GM13977 (cell line): ENCODE measurements around the gene HMGN3.
"Not testable (repeated sequence)": the region's sequence is repeated elsewhere in the genome, so short reads cannot be mapped to it uniquely, and the experiment has no call there.

Experiments used
- DNase-seq: peaks from one replicate; pipeline ENCODE4 v3.0.0; 2012; ENCODE audit warnings: low spot score
- CTCF ChIP-seq: IDR thresholded peaks from 2 replicates; pipeline ENCODE4 v1.5.1; 2012; ENCODE audit warnings: mild to moderate bottlenecking, control low read depth; ENCODE audit not compliant: insufficient read depth; ENCODE audit errors: extremely low read depth, missing control alignments
- in situ Hi-C: fragments of 300-500 bp; cut with MboI; formaldehyde crosslinking; loops from one replicate; pipeline ENCODE4 v1.12.0; 2022; ENCODE audit warnings: low sequenced_read_pairs, low pct_unique_long_range_greater_than_20kb, mixed read lengths, inconsistent platforms; ENCODE audit not compliant: unreplicated experiment

The HMGN3 gene

DNA sequence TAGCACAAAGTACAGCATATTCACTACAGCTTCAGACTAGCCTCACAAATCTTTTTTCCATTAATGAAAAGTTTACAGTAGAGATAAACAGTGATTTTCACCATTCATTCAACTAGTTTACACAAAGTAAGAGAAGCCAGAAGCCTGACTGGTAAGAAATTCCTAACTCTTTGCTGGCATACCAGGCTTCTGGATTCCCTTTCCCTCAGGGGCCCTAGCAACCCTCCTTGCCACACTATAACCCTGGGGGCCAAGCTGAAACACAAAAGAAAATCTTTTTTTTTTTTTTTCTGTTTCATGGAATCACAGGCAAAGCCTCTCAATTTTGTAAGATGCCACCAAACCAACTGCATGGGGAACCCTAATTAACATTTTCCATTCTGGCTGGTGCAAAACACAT, 28.9 kb upstream of the HMGN3 start:
- in situ Hi-C loops, result no loop called here
- no peak for DNase-seq
- TF ChIP-seq CTCF, result no peak

GRCh38 chr6:79261666-79262065, 27.2 kb upstream of the HMGN3 start:
- no peak for TF ChIP-seq CTCF
- no peak for DNase-seq
- in situ Hi-C loops, result no loop called here

GRCh38 chr6:79260772-79261171, 26.3 kb upstream of the HMGN3 start:
- in situ Hi-C loops, result no loop called here
- TF ChIP-seq CTCF, result no peak
- no peak for DNase-seq

DNA sequence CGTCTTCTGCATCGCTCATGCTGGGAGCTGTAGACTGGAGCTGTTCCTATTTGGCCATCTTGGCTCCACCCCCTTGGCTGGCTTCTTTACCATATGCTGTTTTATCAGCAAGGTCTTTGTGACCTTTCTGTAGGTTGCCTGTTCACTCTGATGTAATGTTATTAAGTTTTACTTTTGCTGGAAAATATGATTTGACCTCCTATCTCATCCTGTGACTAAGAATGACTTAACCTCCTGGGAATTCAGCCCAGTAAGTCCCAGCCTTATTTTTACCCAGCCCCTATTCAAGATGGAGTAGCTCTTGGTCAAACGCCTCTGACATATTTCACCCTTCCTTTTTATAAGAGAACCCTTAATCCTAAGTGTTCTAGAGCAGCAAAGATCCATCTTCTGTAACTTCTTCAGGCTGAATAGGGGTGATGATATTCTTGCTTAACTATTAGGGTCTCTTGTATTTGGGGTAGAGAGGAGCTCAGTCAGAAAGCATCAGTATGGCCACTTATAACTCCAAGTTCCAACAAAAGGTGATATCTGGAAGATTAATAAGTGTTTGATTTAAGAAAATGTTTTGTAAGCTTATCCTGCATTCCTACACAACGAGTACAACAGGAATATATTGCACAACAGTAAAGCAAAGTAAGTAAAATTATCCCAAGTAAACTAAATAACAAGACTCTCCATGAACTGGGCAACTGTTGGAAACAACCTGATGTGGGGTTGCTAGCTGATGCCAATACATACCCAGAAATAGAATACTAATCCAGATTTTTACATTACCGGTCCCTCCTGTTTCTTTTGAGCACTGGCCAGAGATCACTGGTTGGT, 23.1 kb upstream of the HMGN3 start:
- TF ChIP-seq CTCF, result no peak
- in situ Hi-C loops, result no loop called here
- no peak for DNase-seq

DNA sequence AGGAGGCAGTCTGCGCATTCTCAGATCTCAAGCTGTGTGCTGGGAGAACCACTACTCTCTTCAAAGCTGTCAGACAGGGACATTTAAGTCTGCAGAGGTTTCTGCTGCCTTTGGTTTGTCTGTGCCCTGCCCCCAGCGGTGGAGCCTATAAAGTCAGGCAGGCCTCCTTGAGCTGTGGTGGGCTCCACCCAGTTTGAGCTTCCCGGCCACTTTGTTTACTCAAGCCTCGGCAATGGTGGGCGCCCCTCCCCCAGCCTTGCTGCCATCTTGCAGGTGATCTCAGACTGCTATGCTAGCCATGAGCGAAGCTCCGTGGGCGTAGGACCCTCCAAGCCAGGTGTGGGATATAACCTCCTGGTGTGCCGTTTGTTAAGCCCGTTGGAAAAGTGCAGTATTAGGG, 22.3 kb upstream of the HMGN3 start:
- in situ Hi-C loops, DNase-seq: not testable (repeated sequence)

DNA sequence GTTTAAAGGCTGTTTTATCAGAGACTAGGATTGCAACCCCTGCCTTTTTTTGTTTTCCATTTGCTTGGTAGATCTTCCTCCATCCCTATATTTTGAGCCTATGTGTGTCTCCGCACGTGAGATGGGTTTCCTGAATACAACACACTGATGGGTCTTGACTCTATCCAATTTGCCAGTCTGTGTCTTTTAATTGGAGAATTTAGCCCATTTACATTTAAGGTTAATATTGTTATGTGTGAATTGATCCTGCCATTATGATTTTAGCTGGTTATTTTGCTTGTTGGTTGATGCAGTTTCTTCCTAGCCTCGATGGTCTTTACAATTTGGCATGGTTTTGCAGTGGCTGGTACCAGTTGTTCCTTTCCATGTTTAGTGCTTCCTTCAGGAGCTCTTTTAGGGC, 20.6 kb upstream of the HMGN3 start:
- in situ Hi-C loops, result not testable (repeated sequence)

GRCh38 chr6:79250559-79250958, 16.1 kb upstream of the HMGN3 start:
- in situ Hi-C loops, result no loop called here
- no peak for DNase-seq
- TF ChIP-seq CTCF, result no peak

More for the DNA sequence above, 20.6 kb upstream of the HMGN3 start:
- DNase-seq, result not testable (repeated sequence)

- peak; percentile 36 for DNase-seq
- in situ Hi-C loops, result no loop called here
Measured at GRCh38 chr6:79250107-79250514, 15.6 kb upstream of the HMGN3 start.

More at GRCh38 chr6:79250107-79250514, 15.6 kb upstream of the HMGN3 start:
- peak; percentile 43 for TF ChIP-seq CTCF
